ENCODE measurements around the gene TLE1.

- TF ChIP-seq CTCF (conservative IDR thresholded peaks at IDR 0.05; ENCODE audit: low read length) = no peak
- TF ChIP-seq EZH2phosphoT487 (IDR thresholded peaks at IDR 0.05; ENCODE audit: borderline replicate concordance) = no peak
These were observed 84.8 kb downstream of the TLE1 start for GRCh38 chr9:81604306-81605169.

Measured in Loucy (cell line).